Measurements from ENCODE around the gene RAPGEF4.

DNA sequence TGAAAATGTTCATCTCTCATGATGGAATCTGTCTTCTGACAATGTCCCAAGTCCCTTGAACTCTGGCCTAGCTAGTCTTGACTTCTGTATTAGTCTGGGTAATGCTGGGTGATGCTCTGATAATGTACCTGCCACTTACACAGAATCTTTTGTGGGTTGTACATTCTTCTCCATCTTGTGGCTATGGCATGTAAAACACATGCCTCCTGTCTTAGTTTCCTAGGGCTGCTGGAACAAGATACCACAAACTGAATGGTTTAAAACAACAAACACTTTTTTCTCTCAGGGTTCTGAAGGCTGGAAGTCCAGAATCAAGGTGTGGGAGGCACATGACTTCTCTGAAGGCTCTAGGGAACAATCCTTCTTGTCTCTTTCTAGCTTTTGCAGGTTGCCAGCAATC lies 57.1 kb downstream of the RAPGEF4 start:
- TF ChIP-seq CTCF (conservative IDR thresholded peaks at IDR 0.05) (no peak), EZH2 (IDR thresholded peaks at IDR 0.05; ENCODE audit: low read depth) (no peak)
